Measurements from ENCODE around the gene PCSK5.

DNA sequence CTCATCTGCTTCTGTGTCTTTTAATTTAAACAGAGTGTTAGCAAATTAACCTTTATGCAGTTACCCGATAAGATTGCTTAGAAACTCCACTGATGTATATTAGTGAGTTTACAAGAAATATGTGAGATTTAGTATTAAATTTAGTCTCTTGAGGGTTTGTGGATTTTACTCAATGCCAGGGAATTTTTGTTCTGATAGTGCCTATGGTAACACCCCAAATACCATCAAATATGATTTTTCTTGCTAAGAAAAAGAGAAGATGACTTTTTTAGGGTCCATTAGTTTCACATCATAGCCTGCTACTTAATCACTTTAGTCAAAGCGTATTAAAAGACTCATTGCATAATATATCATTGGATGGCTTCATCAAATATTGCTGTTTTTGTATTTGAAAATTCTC lies 224.9 kb downstream of the PCSK5 start:
- TF ChIP-seq, protein P1, sequence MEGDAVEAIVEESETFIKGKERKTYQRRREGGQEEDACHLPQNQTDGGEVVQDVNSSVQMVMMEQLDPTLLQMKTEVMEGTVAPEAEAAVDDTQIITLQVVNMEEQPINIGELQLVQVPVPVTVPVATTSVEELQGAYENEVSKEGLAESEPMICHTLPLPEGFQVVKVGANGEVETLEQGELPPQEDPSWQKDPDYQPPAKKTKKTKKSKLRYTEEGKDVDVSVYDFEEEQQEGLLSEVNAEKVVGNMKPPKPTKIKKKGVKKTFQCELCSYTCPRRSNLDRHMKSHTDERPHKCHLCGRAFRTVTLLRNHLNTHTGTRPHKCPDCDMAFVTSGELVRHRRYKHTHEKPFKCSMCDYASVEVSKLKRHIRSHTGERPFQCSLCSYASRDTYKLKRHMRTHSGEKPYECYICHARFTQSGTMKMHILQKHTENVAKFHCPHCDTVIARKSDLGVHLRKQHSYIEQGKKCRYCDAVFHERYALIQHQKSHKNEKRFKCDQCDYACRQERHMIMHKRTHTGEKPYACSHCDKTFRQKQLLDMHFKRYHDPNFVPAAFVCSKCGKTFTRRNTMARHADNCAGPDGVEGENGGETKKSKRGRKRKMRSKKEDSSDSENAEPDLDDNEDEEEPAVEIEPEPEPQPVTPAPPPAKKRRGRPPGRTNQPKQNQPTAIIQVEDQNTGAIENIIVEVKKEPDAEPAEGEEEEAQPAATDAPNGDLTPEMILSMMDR (IDR thresholded peaks at IDR 0.05) = no peak
- TF ChIP-seq POLR2A (IDR thresholded peaks at IDR 0.05; ENCODE audit: low read depth) = no peak
- TF ChIP-seq POLR2AphosphoS5 (IDR thresholded peaks at IDR 0.05) = no peak
